ENCODE results near the gene CD200R1.

Gene CD200R1

GRCh38 chr3:113019182-113020137 lies 44.6 kb upstream of the CD200R1 start (continued):
- no peak for TF ChIP-seq ZNF280D (tag by site-specific recombination; IDR thresholded peaks at IDR 0.05)
- no peak for TF ChIP-seq ZNF677 (tag by site-specific recombination; IDR thresholded peaks at IDR 0.05)
- TF ChIP-seq ZNF221 (tag by site-specific recombination; IDR thresholded peaks at IDR 0.05; ENCODE audit: borderline replicate concordance): no peak
- no peak for TF ChIP-seq ZBTB1 (tag by site-specific recombination; IDR thresholded peaks at IDR 0.05)
- TF ChIP-seq KLF1 (tag by site-specific recombination; IDR thresholded peaks at IDR 0.05): peak; percentile 69; the same call in 1 of the 2 replicates
- no peak for TF ChIP-seq ZNF561 (tag by site-specific recombination; IDR thresholded peaks at IDR 0.05; ENCODE audit: borderline replicate concordance)
- TF ChIP-seq ZBTB21 (tag by site-specific recombination; IDR thresholded peaks at IDR 0.05): no peak
- no peak for TF ChIP-seq ZNF621 (tag by site-specific recombination; IDR thresholded peaks at IDR 0.05)
- peak; percentile 80 for TF ChIP-seq ZFHX2 (tag by site-specific recombination; conservative IDR thresholded peaks at IDR 0.05)
- no peak for TF ChIP-seq ZNF274 (IDR thresholded peaks at IDR 0.05; ENCODE audit: low read length)
- TF ChIP-seq ZNF274 (tag by site-specific recombination; IDR thresholded peaks at IDR 0.05; ENCODE audit: borderline replicate concordance): no peak
- TF ChIP-seq HOXD13 (CRISPR knock-in tag; IDR thresholded peaks at IDR 0.05; ENCODE audit: borderline replicate concordance): no peak
- TF ChIP-seq ZNF629 (tag by site-specific recombination; IDR thresholded peaks at IDR 0.05): peak; percentile 38; the same call in 1 of the 2 replicates
- no peak for TF ChIP-seq ZNF302 (tag by site-specific recombination; IDR thresholded peaks at IDR 0.05; ENCODE audit: low read depth)
- no peak for TF ChIP-seq ZNF423 (tag by site-specific recombination; IDR thresholded peaks at IDR 0.05)
- no peak for TF ChIP-seq ZNF114 (tag by site-specific recombination; IDR thresholded peaks at IDR 0.05)
- no peak for TF ChIP-seq ZNF521 (tag by site-specific recombination; IDR thresholded peaks at IDR 0.05)
- TF ChIP-seq ZNF16 (tag by site-specific recombination; IDR thresholded peaks at IDR 0.05; ENCODE audit: low read depth): no peak
- TF ChIP-seq ZNF777 (tag by site-specific recombination; IDR thresholded peaks at IDR 0.05; ENCODE audit: borderline replicate concordance): no peak
- TF ChIP-seq ZSCAN4 (tag by site-specific recombination; IDR thresholded peaks at IDR 0.05): no peak
- no peak for TF ChIP-seq ZNF23 (tag by site-specific recombination; IDR thresholded peaks at IDR 0.05; ENCODE audit: borderline replicate concordance)
- TF ChIP-seq ZFP69B (tag by site-specific recombination; IDR thresholded peaks at IDR 0.05): peak; percentile 74
- no peak for TF ChIP-seq ZNF211 (tag by site-specific recombination; IDR thresholded peaks at IDR 0.05; ENCODE audit: low read depth)
- TF ChIP-seq ZNF155 (tag by site-specific recombination; IDR thresholded peaks at IDR 0.05): no peak
- no peak for TF ChIP-seq ZNF529 (tag by site-specific recombination; IDR thresholded peaks at IDR 0.05; ENCODE audit: insufficient replicate concordance)
- no peak for TF ChIP-seq ZNF18 (tag by site-specific recombination; IDR thresholded peaks at IDR 0.05)
- TF ChIP-seq ZNF350 (tag by site-specific recombination; IDR thresholded peaks at IDR 0.05): no peak
- TF ChIP-seq ZNF776 (tag by site-specific recombination; IDR thresholded peaks at IDR 0.05; ENCODE audit: borderline replicate concordance): no peak
- no peak for TF ChIP-seq ZNF639 (tag by site-specific recombination; IDR thresholded peaks at IDR 0.05)
- no peak for TF ChIP-seq ZNF768 (tag by site-specific recombination; IDR thresholded peaks at IDR 0.05)
- peak; percentile 89 for TF ChIP-seq KLF10 (tag by site-specific recombination; IDR thresholded peaks at IDR 0.05)
